ENCODE data around the gene SPTBN5.

DNA sequence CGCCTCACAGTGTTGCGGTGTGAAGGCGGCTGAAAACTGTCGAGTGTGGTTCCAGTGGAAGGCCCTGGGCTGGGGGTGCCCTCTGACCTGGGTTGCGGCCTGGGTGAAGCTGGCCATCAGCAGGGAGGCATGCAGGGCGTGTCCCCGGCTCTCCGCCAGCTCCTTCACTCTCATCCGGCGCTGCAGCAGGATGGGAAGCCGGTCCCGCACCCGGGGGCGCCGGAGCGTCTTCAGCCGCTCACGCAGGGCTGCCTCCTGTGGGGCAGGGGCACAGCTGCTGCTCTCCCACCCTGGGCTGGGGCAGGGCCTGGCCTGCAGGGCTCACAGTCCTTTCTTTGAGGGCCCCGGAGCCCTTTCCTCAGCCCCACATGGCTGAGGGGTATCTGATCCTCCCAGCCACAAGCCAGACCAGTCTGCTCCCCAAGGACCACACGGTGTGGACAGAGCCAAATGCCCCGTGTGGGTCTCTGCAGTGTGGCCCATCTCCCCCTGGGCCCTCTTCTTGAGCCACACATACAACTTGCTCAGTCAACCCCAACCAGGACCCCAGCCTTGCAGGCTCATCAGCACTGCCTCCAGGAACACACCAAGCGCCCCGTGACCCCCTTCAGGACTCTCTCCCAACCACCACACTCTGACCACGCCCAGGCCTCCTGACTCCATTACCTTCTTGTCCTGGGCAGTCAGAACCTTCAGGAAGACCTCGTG, 26.8 kb downstream of the SPTBN5 start:
- TF ChIP-seq, protein P1, sequence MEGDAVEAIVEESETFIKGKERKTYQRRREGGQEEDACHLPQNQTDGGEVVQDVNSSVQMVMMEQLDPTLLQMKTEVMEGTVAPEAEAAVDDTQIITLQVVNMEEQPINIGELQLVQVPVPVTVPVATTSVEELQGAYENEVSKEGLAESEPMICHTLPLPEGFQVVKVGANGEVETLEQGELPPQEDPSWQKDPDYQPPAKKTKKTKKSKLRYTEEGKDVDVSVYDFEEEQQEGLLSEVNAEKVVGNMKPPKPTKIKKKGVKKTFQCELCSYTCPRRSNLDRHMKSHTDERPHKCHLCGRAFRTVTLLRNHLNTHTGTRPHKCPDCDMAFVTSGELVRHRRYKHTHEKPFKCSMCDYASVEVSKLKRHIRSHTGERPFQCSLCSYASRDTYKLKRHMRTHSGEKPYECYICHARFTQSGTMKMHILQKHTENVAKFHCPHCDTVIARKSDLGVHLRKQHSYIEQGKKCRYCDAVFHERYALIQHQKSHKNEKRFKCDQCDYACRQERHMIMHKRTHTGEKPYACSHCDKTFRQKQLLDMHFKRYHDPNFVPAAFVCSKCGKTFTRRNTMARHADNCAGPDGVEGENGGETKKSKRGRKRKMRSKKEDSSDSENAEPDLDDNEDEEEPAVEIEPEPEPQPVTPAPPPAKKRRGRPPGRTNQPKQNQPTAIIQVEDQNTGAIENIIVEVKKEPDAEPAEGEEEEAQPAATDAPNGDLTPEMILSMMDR (IDR thresholded peaks at IDR 0.05) = no peak
- TF ChIP-seq POLR2A (IDR thresholded peaks at IDR 0.05) = no peak
